Measurements from ENCODE around the gene TBC1D1. TPM values are rescaled to one million over a fixed set of nuclear protein-coding genes. Genes with fewer than 3 reads are reported as not detected.

TBC1D1 gene
- total RNA-seq, 1 donor from 2014 or later: 47.1 TPM

GRCh38 chr4:38023347-38024205, 132.7 kb downstream of the TBC1D1 start:
- no peak for TF ChIP-seq CTCF (IDR thresholded peaks at IDR 0.05; ENCODE audit: insufficient read depth, low read length, severe bottlenecking)
- H3K27me3 ChIP-seq (ENCODE audit: control insufficient read depth, insufficient read depth, low read length): no peaks in the 10 kb centered on the region
- peaks cover 1% of the 10 kb centered on the region for H3K36me3 ChIP-seq (ENCODE audit: control insufficient read depth, insufficient read depth, low read length)
- DNase-seq (ENCODE audit: low read depth): no peak
- no peak for FAIRE-seq
- H3K4me3 ChIP-seq (ENCODE audit: low read depth, low read length): no peak overlapping the region

GRCh38 chr4:38024206-38024509, 133.3 kb downstream of the TBC1D1 start:
- no peak for FAIRE-seq
- H3K36me3 ChIP-seq (ENCODE audit: control insufficient read depth, insufficient read depth, low read length): peaks cover 1% of the 10 kb centered on the region
- no peak for DNase-seq (ENCODE audit: low read depth)
- no peak for TF ChIP-seq CTCF (IDR thresholded peaks at IDR 0.05; ENCODE audit: insufficient read depth, low read length, severe bottlenecking)
- H3K27me3 ChIP-seq (ENCODE audit: control insufficient read depth, insufficient read depth, low read length): no peaks in the 10 kb centered on the region
- no peak overlapping the region for H3K4me3 ChIP-seq (ENCODE audit: low read depth, low read length)

GRCh38 chr4:38025665-38026064, 134.8 kb downstream of the TBC1D1 start:
- H3K36me3 ChIP-seq (ENCODE audit: control insufficient read depth, insufficient read depth, low read length): no peaks in the 10 kb centered on the region
- H3K27me3 ChIP-seq (ENCODE audit: control insufficient read depth, insufficient read depth, low read length): no peaks in the 10 kb centered on the region
- TF ChIP-seq CTCF (IDR thresholded peaks at IDR 0.05; ENCODE audit: insufficient read depth, low read length, severe bottlenecking): no peak
- no peak for FAIRE-seq
- DNase-seq (ENCODE audit: low read depth): no peak
- H3K4me3 ChIP-seq (ENCODE audit: low read depth, low read length): no peak overlapping the region

GRCh38 chr4:38026158-38026740, 135.4 kb downstream of the TBC1D1 start:
- Histone ChIP-seq H3K27me3 (ENCODE audit: control insufficient read depth, insufficient read depth, low read length) (no peaks in the 10 kb centered on the region), H3K4me3 (ENCODE audit: low read depth, low read length) (no peak overlapping the region), H3K36me3 (ENCODE audit: control insufficient read depth, insufficient read depth, low read length) (no peaks in the 10 kb centered on the region)
- DNase-seq (ENCODE audit: low read depth): no peak
- no peak for FAIRE-seq
- TF ChIP-seq CTCF (IDR thresholded peaks at IDR 0.05; ENCODE audit: insufficient read depth, low read length, severe bottlenecking): no peak

GRCh38 chr4:38030023-38030422, 139.1 kb downstream of the TBC1D1 start:
- DNase-seq (ENCODE audit: low read depth) (peak; percentile 75), FAIRE-seq (no peak)
- no peak overlapping the region for H3K4me3 ChIP-seq (ENCODE audit: low read depth, low read length)
- H3K36me3 ChIP-seq (ENCODE audit: control insufficient read depth, insufficient read depth, low read length): no peaks in the 10 kb centered on the region
- no peaks in the 10 kb centered on the region for H3K27me3 ChIP-seq (ENCODE audit: control insufficient read depth, insufficient read depth, low read length)
- no peak for TF ChIP-seq CTCF (IDR thresholded peaks at IDR 0.05; ENCODE audit: insufficient read depth, low read length, severe bottlenecking)
